CD4-positive, alpha-beta T cell (primary cell): ENCODE results near the gene SH2D7. TPM values are rescaled to one million over a fixed set of nuclear protein-coding genes. Genes with fewer than 3 reads are reported as not detected.
A peak's percentile ranks its signal among the peaks of the same experiment; 100 is the strongest.

ENCODE experiments used
- ATAC-seq: fragments of 200-7000 bp; cut with Tn5 transposase; one replicate; pipeline ENCODE4 v1.10.0; 2022; ENCODE audit warnings: mild to moderate bottlenecking; ENCODE audit not compliant: poor library complexity
- CTCF ChIA-PET: fragments of 350-600 bp; sonication (Branson Sonifier 250); formaldehyde crosslinking; loops from one replicate; lab custom pipeline; 2021; ENCODE audit warnings: antibody characterized with exemption, inconsistent platforms; lab: Charles Lee
- POLR2A ChIA-PET: fragments of 350-600 bp; sonication (Branson Sonifier 250); formaldehyde crosslinking; loops from one replicate; lab custom pipeline; 2021; ENCODE audit warnings: antibody characterized with exemption, inconsistent platforms; lab: Charles Lee
- DNase-seq, 14 experiments: peaks; one replicate each; pipeline ENCODE4 v3.0.0-alpha.2; 2013 to 2020; ENCODE audit warnings: mixed read lengths in 2 of 14
- H3K27ac ChIP-seq, 2 donors: one replicate each; pipeline versions ENCODE4 v1.5.1 to v1.7.0; 2013; ENCODE audit warnings: low read length in 2 of 2, low read depth in 1 of 2, mild to moderate bottlenecking in 1 of 2
- H3K27me3 ChIP-seq, 2 experiments: 1 replicate in 1 of 2; 2 replicates in 1 of 2; pipeline versions ENCODE4 v1.6.1 to v1.7.0; 2013; ENCODE audit warnings: low read length in 2 of 2, control low read depth in 1 of 2, mild to moderate bottlenecking in 1 of 2, moderate library complexity in 1 of 2; ENCODE audit not compliant: insufficient read depth in 2 of 2, control insufficient read depth in 1 of 2
- H3K36me3 ChIP-seq: one replicate; pipeline ENCODE4 v1.6.1; 2013; ENCODE audit warnings: low read length, control low read depth; ENCODE audit not compliant: insufficient read depth
- H3K4me1 ChIP-seq: one replicate; pipeline ENCODE4 v1.6.1; 2013; ENCODE audit warnings: low read length, control low read depth; ENCODE audit not compliant: insufficient read depth
- H3K4me3 ChIP-seq: one replicate; pipeline ENCODE4 v1.5.1; 2013; ENCODE audit warnings: mild to moderate bottlenecking, low read length, moderate library complexity
- H3K9me3 ChIP-seq, 2 experiments: 1 replicate in 1 of 2; 2 replicates in 1 of 2; pipeline versions ENCODE4 v1.6.1 to v1.7.0; 2013; ENCODE audit warnings: low read length in 2 of 2, mild to moderate bottlenecking in 2 of 2, control low read depth in 1 of 2, moderate library complexity in 1 of 2; ENCODE audit not compliant: control insufficient read depth in 1 of 2, insufficient read depth in 1 of 2
- H3K27ac Mint-ChIP-seq: one replicate; pipeline ENCODE4 v1.8.0; 2020; ENCODE audit warnings: mixed read lengths
- H3K27me3 Mint-ChIP-seq: one replicate; pipeline ENCODE4 v1.8.0; 2021; ENCODE audit warnings: mixed read lengths
- H3K36me3 Mint-ChIP-seq: one replicate; pipeline ENCODE4 v1.8.0; 2021; ENCODE audit warnings: low read depth, mixed read lengths
- H3K4me1 Mint-ChIP-seq: one replicate; pipeline ENCODE4 v1.8.0; 2021; ENCODE audit warnings: low read depth, mixed read lengths
- H3K4me3 Mint-ChIP-seq: one replicate; pipeline ENCODE4 v1.8.0; 2020; ENCODE audit warnings: mild to moderate bottlenecking, mixed read lengths
- H3K9me3 Mint-ChIP-seq: one replicate; pipeline ENCODE4 v1.8.0; 2020; ENCODE audit warnings: mixed read lengths
- CTCF ChIP-seq: fragments of 200-600 bp; IDR thresholded peaks from one replicate; pipeline ENCODE4 v1.8.0; 2022; ENCODE audit warnings: antibody characterized with exemption, mild to moderate bottlenecking
- intact Hi-C, 2 experiments: fragments of 100-400 bp; cut with DNase I in 1 of 2; cut with micrococcal nuclease in 1 of 2; formaldehyde crosslinking; loops; one replicate each; pipeline versions ENCODE4 v1.15.1 to v1.9.0; 2023 to 2025; cut with DNase I, micrococcal nuclease
- total RNA-seq, 174 experiments: library from RNA in 2 of 174; stranded (reverse) in 2 of 174; gene quantifications; one replicate each; pipeline ENCODE4 v1.2.3 and lab custom pipeline; 2021 to 2026

The SH2D7 gene
- total RNA-seq, 2 experiments from 2014 or later = not detected

GRCh38 chr15:78103406-78104118 lies 11.2 kb downstream of the SH2D7 start:
- Mint-ChIP-seq H3K27ac (peak overlapping the region; percentile 84), H3K27me3 (no peaks in the 10 kb centered on the region), H3K4me1 (peaks cover 47% of the 10 kb centered on the region), H3K9me3 (no peaks in the 10 kb centered on the region), H3K36me3 (no peaks in the 10 kb centered on the region), H3K4me3 (peak overlapping the region; percentile 38)
- peak; percentile 73 for ATAC-seq
- TF ChIP-seq CTCF = no peak
- peak; percentile 17 to 87 (median 46) for DNase-seq
- intact Hi-C loops = loop anchor here in 1 of 2 experiments (2.0 kb wide), 1 partner anchor 69 kb away; no protein-coding TSS in a partner anchor
- no peaks in the 10 kb centered on the region for H3K27me3 ChIP-seq
- ChIA-PET CTCF (interaction anchor here (0.9 kb wide), 1 partner anchor 10 kb away, joined by 4 read pairs; no protein-coding TSS in a partner anchor), POLR2A (interaction anchor here (0.7 to 1.1 kb wide), 4 partner anchors 30 to 137 kb away, joined by 3 to 4 read pairs (median 3); no protein-coding TSS in a partner anchor)
- H3K27ac ChIP-seq = peak overlapping the region; percentile 35 to 71
- H3K9me3 ChIP-seq = no peaks in the 10 kb centered on the region
- H3K4me3 ChIP-seq = no peak overlapping the region
- peaks cover 51% of the 10 kb centered on the region for H3K4me1 ChIP-seq
- no peaks in the 10 kb centered on the region for H3K36me3 ChIP-seq

- H3K27ac ChIP-seq = peak overlapping the region in 1 of 2 donors; percentile 71
- DNase-seq (no peak), ATAC-seq (no peak)
- Mint-ChIP-seq H3K9me3 (no peaks in the 10 kb centered on the region), H3K4me1 (peaks cover 47% of the 10 kb centered on the region), H3K4me3 (no peak overlapping the region), H3K27ac (peak overlapping the region; percentile 84), H3K36me3 (no peaks in the 10 kb centered on the region), H3K27me3 (no peaks in the 10 kb centered on the region)
- ChIA-PET POLR2A (interaction anchor here (0.6 to 1.1 kb wide), 5 partner anchors 23 to 138 kb away, joined by 3 to 4 read pairs (median 3); no protein-coding TSS in a partner anchor), CTCF (interaction anchor here (0.9 to 2.2 kb wide), 2 partner anchors 10 to 104 kb away, joined by 4 to 6 read pairs; no protein-coding TSS in a partner anchor)
- H3K4me1 ChIP-seq = peaks cover 51% of the 10 kb centered on the region
- no peak overlapping the region for H3K4me3 ChIP-seq
- no peaks in the 10 kb centered on the region for H3K9me3 ChIP-seq
- H3K36me3 ChIP-seq = no peaks in the 10 kb centered on the region
- no peak for TF ChIP-seq CTCF
- H3K27me3 ChIP-seq = no peaks in the 10 kb centered on the region
- intact Hi-C loops = loop anchor here in 1 of 2 experiments (2.0 kb wide), 1 partner anchor 69 kb away; no protein-coding TSS in a partner anchor
Observed at GRCh38 chr15:78104119-78104479, 11.7 kb downstream of the SH2D7 start.

GRCh38 chr15:78104566-78105475 lies 12.5 kb downstream of the SH2D7 start:
- H3K9me3 ChIP-seq = no peaks in the 10 kb centered on the region
- no peak for TF ChIP-seq CTCF
- Mint-ChIP-seq H3K9me3 (no peaks in the 10 kb centered on the region), H3K27me3 (no peaks in the 10 kb centered on the region), H3K4me1 (peaks cover 47% of the 10 kb centered on the region), H3K27ac (peak overlapping the region; percentile 84), H3K4me3 (no peak overlapping the region), H3K36me3 (no peaks in the 10 kb centered on the region)
- ChIA-PET POLR2A (interaction anchor here (0.6 to 1.1 kb wide), 4 partner anchors 24 to 138 kb away, joined by 3 to 4 read pairs (median 3); partner anchors contain the start of gene TBC1D2B), CTCF (interaction anchor here (0.9 to 2.2 kb wide), 2 partner anchors 9 to 105 kb away, joined by 4 to 6 read pairs; no protein-coding TSS in a partner anchor)
- intact Hi-C loops = loop anchor here in 1 of 2 experiments (2.0 kb wide), 1 partner anchor 70 kb away; no protein-coding TSS in a partner anchor
- peaks cover 51% of the 10 kb centered on the region for H3K4me1 ChIP-seq
- DNase-seq = peak in 2 of 14 experiments; percentile 21 to 54
- H3K36me3 ChIP-seq = no peaks in the 10 kb centered on the region
- no peaks in the 10 kb centered on the region for H3K27me3 ChIP-seq
- peak overlapping the region in 1 of 2 donors; percentile 71 for H3K27ac ChIP-seq
- no peak for ATAC-seq
- H3K4me3 ChIP-seq = no peak overlapping the region
